Caco-2 (cell line): ENCODE measurements around the gene SLC25A39. TPM values are rescaled to one million over a fixed set of nuclear protein-coding genes. Genes with fewer than 3 reads are reported as not detected.

Source experiments
- BruUV-seq: library from RNA; stranded (reverse); fragments of 400-500 nt; replicated peaks from 2 replicates; lab custom pipeline; 2021; lab: Mats Ljungman, UMichigan
- CTCF ChIA-PET: fragments of 300-600 bp; sonication (Branson Sonifier 250); formaldehyde crosslinking; loops from one replicate; lab custom pipeline; 2022; ENCODE audit warnings: antibody characterized with exemption; lab: Charles Lee
- POLR2A ChIA-PET: fragments of 300-600 bp; sonication (Branson Sonifier 250); formaldehyde crosslinking; loops from one replicate; lab custom pipeline; 2022; ENCODE audit warnings: antibody characterized with exemption; lab: Charles Lee
- DNase-seq, 2 experiments: peaks; one replicate each; pipeline versions ENCODE4 v3.0.0 to v3.0.0-alpha.2; 2020 to 2022
- H3K27me3 ChIP-seq: replicated peaks from 2 replicates; pipeline ENCODE4 v1.6.0; 2011; ENCODE audit warnings: low read length; ENCODE audit not compliant: control insufficient read depth, insufficient read depth
- H3K36me3 ChIP-seq: 2 replicates; pipeline ENCODE4 v1.5.1; 2011; ENCODE audit warnings: low read length; ENCODE audit not compliant: control insufficient read depth, insufficient read depth
- H3K4me1 ChIP-seq: fragments of 250-450 bp; sonication (Bioruptor Pico); 2 replicates; pipeline ENCODE4 v1.5.1; 2020; ENCODE audit warnings: mild to moderate bottlenecking
- H3K4me3 ChIP-seq: 2 replicates; pipeline ENCODE4 v1.5.1; 2011; ENCODE audit warnings: low read depth, mild to moderate bottlenecking, control low read depth, low read length
- H3K9me3 ChIP-seq: fragments of 250-450 bp; sonication (Bioruptor Pico); 2 replicates; pipeline ENCODE4 v1.5.1; 2020; ENCODE audit warnings: mild to moderate bottlenecking, moderate library complexity
- H3K27ac Mint-ChIP-seq: one replicate; pipeline ENCODE4 v1.8.0; 2022; ENCODE audit warnings: mixed read lengths; ENCODE audit not compliant: unreplicated experiment
- H3K27me3 Mint-ChIP-seq: one replicate; pipeline ENCODE4 v1.8.0; 2022; ENCODE audit warnings: mixed read lengths; ENCODE audit not compliant: insufficient read depth, unreplicated experiment
- H3K36me3 Mint-ChIP-seq: one replicate; pipeline ENCODE4 v1.8.0; 2022; ENCODE audit warnings: mild to moderate bottlenecking, mixed read lengths; ENCODE audit not compliant: insufficient read depth, unreplicated experiment
- H3K4me1 Mint-ChIP-seq: one replicate; pipeline ENCODE4 v1.8.0; 2022; ENCODE audit warnings: low read depth, mixed read lengths; ENCODE audit not compliant: unreplicated experiment
- H3K4me3 Mint-ChIP-seq: one replicate; pipeline ENCODE4 v1.8.0; 2022; ENCODE audit warnings: mild to moderate bottlenecking, moderate library complexity, mixed read lengths; ENCODE audit not compliant: unreplicated experiment
- H3K9me3 Mint-ChIP-seq: one replicate; pipeline ENCODE4 v1.8.0; 2022; ENCODE audit warnings: mixed read lengths; ENCODE audit not compliant: unreplicated experiment
- CTCF ChIP-seq, 2 experiments: fragments of 200-600 bp in 1 of 2; IDR thresholded peaks; 1 replicate in 1 of 2; 2 replicates in 1 of 2; pipeline versions ENCODE4 v1.5.1 to v1.8.0; 2011 to 2022; ENCODE audit warnings: antibody characterized with exemption in 1 of 2, control low read depth in 1 of 2, inconsistent platforms in 1 of 2, low read depth in 1 of 2, low read length in 1 of 2, mild to moderate bottlenecking in 1 of 2, moderate library complexity in 1 of 2; ENCODE audit not compliant: insufficient read depth in 1 of 2, severe bottlenecking in 1 of 2, unreplicated experiment in 1 of 2
- intact Hi-C: fragments of 100-400 bp; cut with micrococcal nuclease; formaldehyde crosslinking; loops from one replicate; pipeline ENCODE4 v1.10.0; 2022; ENCODE audit not compliant: unreplicated experiment
- total RNA-seq: library from RNA; stranded (reverse); gene quantifications from 2 replicates; pipeline ENCODE4 v1.2.3, GENCODE V29; 2022

Gene SLC25A39
- total RNA-seq, 1 experiment from 2014 or later: 155 TPM

- H3K27me3 ChIP-seq: 0 out of 2 replicates have a peak, but pooled peaks cover 1% of the 10 kb centered on the region
These were observed 38.5 kb upstream of the SLC25A39 start for GRCh38 chr17:44362949-44363612.

DNA sequence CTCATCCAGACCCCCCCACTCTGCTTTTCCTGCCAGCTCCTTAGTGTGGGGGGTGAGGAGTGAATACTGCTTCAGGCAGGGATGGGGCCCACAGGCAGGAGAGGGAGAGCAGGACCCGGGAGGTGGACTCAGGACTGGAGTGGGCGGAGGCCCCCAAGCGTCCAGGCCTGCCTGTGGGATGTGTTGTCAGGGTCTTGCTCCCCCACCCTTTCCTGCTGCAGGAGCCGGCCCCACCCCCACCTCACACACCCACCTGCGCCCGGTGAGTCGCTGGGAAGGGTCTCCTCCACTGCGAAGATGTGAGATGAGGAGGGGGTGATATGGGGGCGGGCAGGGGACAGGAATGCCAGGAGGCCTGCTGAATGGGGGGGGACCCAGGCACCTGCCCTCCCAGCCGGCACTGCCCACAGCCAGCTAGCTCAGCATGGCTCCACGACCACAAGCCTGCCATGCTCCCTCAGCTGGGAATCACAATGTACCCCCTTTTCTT lies 37.9 kb upstream of the SLC25A39 start:
- ChIA-PET CTCF (interaction anchor here (1.5 to 1.9 kb wide), 5 partner anchors 9 to 161 kb away, joined by 4 to 13 read pairs (median 9); partner anchors contain the start of gene GRN), POLR2A (interaction anchor here (1.0 kb wide), 1 partner anchor 181 kb away, joined by 4 read pairs; no protein-coding TSS in a partner anchor)
- H3K36me3 Mint-ChIP-seq: no peaks in the 10 kb centered on the region
- H3K4me3 Mint-ChIP-seq: peak overlapping the region; percentile 70
- no peaks in the 10 kb centered on the region for H3K9me3 Mint-ChIP-seq
- peak in 1 of 2 experiments; percentile 31 for DNase-seq
- Histone ChIP-seq H3K9me3 (no peaks in the 10 kb centered on the region), H3K27me3 (0 out of 2 replicates have a peak, but pooled peaks cover 1% of the 10 kb centered on the region), H3K36me3 (no peaks in the 10 kb centered on the region), H3K4me1 (peaks cover 10% of the 10 kb centered on the region; the same call in 1 of the 2 replicates), H3K4me3 (peak overlapping the region; percentile 69)
- no peak overlapping the region for H3K27ac Mint-ChIP-seq
- intact Hi-C loops: no loop called here
- peaks cover 7% of the 10 kb centered on the region for H3K27me3 Mint-ChIP-seq
- TF ChIP-seq CTCF (IDR thresholded peaks at IDR 0.05; ENCODE audit: insufficient read depth in 1 of 2, low read depth in 1 of 2, low read length in 1 of 2, severe bottlenecking in 1 of 2, unreplicated experiment in 1 of 2): no peak
- no TSS peak for BruUV-seq
- H3K4me1 Mint-ChIP-seq: peaks cover 17% of the 10 kb centered on the region

More at GRCh38 chr17:44362949-44363612, 38.5 kb upstream of the SLC25A39 start:
- no TSS peak for BruUV-seq
- ChIA-PET CTCF (interaction anchor here (0.6 to 1.9 kb wide), 13 partner anchors 9 to 1434 kb away, joined by 3 to 13 read pairs (median 7); partner anchors contain the start of genes GRN and SLC25A39), POLR2A (interaction anchor here (0.6 to 1.0 kb wide), 5 partner anchors 10 to 900 kb away, joined by 3 to 7 read pairs (median 5); no protein-coding TSS in a partner anchor)
- no peaks in the 10 kb centered on the region for H3K9me3 ChIP-seq
- peaks cover 10% of the 10 kb centered on the region; the same call in 1 of the 2 replicates for H3K4me1 ChIP-seq
- no peaks in the 10 kb centered on the region for H3K9me3 Mint-ChIP-seq
- H3K27ac Mint-ChIP-seq: no peak overlapping the region
- DNase-seq: peak; percentile 37 to 38
- H3K36me3 Mint-ChIP-seq: no peaks in the 10 kb centered on the region
- H3K4me1 Mint-ChIP-seq: peaks cover 17% of the 10 kb centered on the region
- H3K27me3 Mint-ChIP-seq: peaks cover 7% of the 10 kb centered on the region
- peak overlapping the region; percentile 69 for H3K4me3 ChIP-seq
- TF ChIP-seq CTCF (IDR thresholded peaks at IDR 0.05; ENCODE audit: insufficient read depth in 1 of 2, low read depth in 1 of 2, low read length in 1 of 2, severe bottlenecking in 1 of 2, unreplicated experiment in 1 of 2): no peak
- no peaks in the 10 kb centered on the region for H3K36me3 ChIP-seq
- intact Hi-C loops: no loop called here
- peak overlapping the region; percentile 70 for H3K4me3 Mint-ChIP-seq
